Heart left ventricle (tissue), 13 donors: ENCODE data around the gene DYNC1LI1.

Experiments
- POLR2A ChIP-seq, 2 donors: fragments of 450-650 bp; IDR thresholded peaks; one replicate each; pipeline ENCODE4 v1.6.1; 2017; ENCODE audit warnings: antibody characterized with exemption in 2 of 2, mild to moderate bottlenecking in 2 of 2, moderate library complexity in 2 of 2
- TF ChIP-seq, protein P1 (sequence below), 12 donors: fragments of 200-600 bp; sonication (generic) in 4 of 12; IDR thresholded peaks; one replicate each; pipeline versions ENCODE4 v1.5.0 to v1.8.0; 2018 to 2022; ENCODE audit warnings: antibody characterized with exemption in 12 of 12, mild to moderate bottlenecking in 5 of 12
- donor health status: ischemic (EF 13 %, LVEDD 7.1; RV severe dilation, severe dysfunction).
- donor health status: DM: no; HTN: yes; CAD: no.
- donor health status: DM: no; HTN: no; CAD: no.
- donor health status: ischemic (EF 25% LVEDD 6.9; RV normal size, moderate dysfunction).
- donor health status: ischemic (EF 25% LVEDD 5.7; RV mildly dilated, moderate dysfunction).
- donor health status: ischemic (EF 35%, LVEDD 5.7; RV mildly dilated, moderate dysfunction).
- donor health status: nonischemic (EF 11% LVEDD 7.7; RV severe dilation, severe dysfunction).
- donor health status: DM: yes; HTN: yes; CAD: no.
- donor health status: PGD.
- donor health status: ischemic (EF 29% LVEDD 5.4; RV normal size, mild dysfunction).
- donor health status: nonischemic (EF 23%, LVEDD 6.1; RV moderate dilation, normal function).

DNA sequence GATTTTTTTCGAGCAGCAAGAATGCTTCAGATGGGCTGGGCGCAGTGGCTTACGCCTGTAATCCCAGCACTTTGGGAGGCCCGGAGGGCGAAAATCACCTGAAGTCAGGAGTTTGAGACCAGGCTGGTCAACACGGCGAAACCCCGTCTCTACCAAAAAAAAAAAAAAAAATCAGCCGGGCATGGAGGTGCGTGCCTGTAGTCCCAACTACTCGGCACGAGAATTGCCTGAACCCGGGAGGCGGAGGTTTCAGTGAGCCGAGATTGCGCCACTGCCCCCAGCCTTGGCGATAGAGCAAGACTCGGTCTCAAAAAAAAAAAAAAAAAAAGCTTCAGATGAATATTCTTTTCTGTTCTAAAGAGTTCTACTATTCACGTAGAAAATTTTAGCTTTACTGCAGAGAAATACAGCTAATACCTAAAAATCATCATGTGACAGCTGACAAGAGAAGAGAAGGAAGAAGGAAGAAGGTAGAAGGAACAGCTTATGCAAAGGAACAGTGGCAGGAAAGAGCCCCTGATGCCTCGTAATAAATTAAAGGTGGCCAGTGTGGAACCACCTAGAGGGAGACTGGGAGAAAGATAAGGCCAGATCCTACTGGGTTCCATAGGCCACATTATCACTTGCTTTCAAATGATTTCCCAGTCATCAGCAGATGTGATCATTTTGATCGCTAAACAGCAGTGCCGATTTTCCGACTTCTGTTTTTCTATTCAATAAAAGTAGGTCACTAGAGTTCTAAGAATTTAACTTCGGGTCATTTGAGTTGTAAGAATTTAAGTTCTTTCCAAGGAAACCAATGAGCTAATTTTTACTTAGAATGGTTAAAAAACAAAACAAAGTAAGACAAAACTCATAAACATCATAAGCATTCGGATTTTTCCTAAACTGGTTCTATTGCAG, 69.5 kb downstream of the DYNC1LI1 start:
- TF ChIP-seq, protein P1, sequence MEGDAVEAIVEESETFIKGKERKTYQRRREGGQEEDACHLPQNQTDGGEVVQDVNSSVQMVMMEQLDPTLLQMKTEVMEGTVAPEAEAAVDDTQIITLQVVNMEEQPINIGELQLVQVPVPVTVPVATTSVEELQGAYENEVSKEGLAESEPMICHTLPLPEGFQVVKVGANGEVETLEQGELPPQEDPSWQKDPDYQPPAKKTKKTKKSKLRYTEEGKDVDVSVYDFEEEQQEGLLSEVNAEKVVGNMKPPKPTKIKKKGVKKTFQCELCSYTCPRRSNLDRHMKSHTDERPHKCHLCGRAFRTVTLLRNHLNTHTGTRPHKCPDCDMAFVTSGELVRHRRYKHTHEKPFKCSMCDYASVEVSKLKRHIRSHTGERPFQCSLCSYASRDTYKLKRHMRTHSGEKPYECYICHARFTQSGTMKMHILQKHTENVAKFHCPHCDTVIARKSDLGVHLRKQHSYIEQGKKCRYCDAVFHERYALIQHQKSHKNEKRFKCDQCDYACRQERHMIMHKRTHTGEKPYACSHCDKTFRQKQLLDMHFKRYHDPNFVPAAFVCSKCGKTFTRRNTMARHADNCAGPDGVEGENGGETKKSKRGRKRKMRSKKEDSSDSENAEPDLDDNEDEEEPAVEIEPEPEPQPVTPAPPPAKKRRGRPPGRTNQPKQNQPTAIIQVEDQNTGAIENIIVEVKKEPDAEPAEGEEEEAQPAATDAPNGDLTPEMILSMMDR (IDR thresholded peaks at IDR 0.05), result no peak
- no peak for TF ChIP-seq POLR2A (IDR thresholded peaks at IDR 0.05)
